HFF-Myc (cell line): ENCODE measurements around the gene CSNK2B.

ENCODE experiments used
- DNase-seq: peaks from one replicate; pipeline ENCODE4 v3.0.0-alpha.2; 2011; ENCODE audit warnings: low read depth; ENCODE audit errors: extremely low read depth
- H3K4me3 ChIP-seq: replicated peaks from 2 replicates; pipeline ENCODE4 v1.5.1; 2011; ENCODE audit warnings: low read depth, mild to moderate bottlenecking, control low read depth, low read length
- TF ChIP-seq, protein P1 (sequence below): IDR thresholded peaks from 2 replicates; pipeline ENCODE4 v1.5.1; 2012; ENCODE audit warnings: mild to moderate bottlenecking, low read depth, low read length, control low read depth; ENCODE audit errors: missing control alignments

CSNK2B gene

DNA sequence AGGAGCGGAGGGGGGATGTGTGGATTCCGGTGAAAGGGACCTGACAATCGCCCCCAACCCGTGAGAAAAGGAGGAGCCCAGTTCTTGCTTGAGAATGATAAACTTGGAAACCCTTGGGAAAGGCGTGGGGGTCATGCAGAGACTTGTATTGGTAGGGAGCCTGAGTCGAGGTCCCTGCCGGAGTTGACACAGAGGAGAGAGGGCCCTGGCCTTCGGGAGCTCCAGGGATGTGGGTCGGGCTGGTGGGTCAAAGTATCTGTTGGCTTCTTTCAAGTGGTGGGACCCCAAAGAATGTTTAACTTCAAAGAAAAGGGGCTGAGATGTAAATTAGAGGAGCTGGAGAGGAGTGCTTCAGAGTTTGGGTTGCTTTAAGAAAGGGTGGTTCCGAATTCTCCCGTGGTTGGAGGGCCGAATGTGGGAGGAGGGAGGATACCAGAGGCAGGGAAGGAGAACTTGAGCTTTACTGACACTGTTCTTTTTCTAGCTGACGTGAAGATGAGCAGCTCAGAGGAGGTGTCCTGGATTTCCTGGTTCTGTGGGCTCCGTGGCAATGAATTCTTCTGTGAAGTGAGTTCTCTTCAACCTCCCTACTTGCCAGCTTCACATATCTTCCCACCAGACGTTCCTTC lies 571 bp downstream of the CSNK2B start:
- TF ChIP-seq, protein P1, sequence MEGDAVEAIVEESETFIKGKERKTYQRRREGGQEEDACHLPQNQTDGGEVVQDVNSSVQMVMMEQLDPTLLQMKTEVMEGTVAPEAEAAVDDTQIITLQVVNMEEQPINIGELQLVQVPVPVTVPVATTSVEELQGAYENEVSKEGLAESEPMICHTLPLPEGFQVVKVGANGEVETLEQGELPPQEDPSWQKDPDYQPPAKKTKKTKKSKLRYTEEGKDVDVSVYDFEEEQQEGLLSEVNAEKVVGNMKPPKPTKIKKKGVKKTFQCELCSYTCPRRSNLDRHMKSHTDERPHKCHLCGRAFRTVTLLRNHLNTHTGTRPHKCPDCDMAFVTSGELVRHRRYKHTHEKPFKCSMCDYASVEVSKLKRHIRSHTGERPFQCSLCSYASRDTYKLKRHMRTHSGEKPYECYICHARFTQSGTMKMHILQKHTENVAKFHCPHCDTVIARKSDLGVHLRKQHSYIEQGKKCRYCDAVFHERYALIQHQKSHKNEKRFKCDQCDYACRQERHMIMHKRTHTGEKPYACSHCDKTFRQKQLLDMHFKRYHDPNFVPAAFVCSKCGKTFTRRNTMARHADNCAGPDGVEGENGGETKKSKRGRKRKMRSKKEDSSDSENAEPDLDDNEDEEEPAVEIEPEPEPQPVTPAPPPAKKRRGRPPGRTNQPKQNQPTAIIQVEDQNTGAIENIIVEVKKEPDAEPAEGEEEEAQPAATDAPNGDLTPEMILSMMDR: no peak
- no peak for DNase-seq
- H3K4me3 ChIP-seq: peak overlapping the region; percentile 97

DNA sequence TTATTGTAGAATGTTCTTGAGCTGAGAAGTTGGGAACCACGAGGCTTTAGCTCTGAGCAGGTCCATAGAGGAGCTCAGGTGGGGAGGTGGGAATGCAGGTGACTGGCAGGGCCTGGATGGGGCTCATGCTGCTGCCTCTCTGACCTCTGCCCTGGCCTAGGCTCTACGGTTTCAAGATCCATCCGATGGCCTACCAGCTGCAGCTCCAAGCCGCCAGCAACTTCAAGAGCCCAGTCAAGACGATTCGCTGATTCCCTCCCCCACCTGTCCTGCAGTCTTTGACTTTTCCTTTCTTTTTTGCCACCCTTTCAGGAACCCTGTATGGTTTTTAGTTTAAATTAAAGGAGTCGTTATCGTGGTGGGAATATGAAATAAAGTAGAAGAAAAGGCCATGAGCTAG lies 3.8 kb downstream of the CSNK2B start, which contains the start of gene LY6G5B:
Gene LY6G5B (plus strand): TSS at position 301 of the 400 bp plus-strand sequence. CDS start 975 bp downstream, outside the sequence.
- H3K4me3 ChIP-seq: no peak within 1 kb of the TSS
- no peak for DNase-seq
- TF ChIP-seq, protein P1: no peak

- no peak overlapping the region for H3K4me3 ChIP-seq
- DNase-seq: no peak
- TF ChIP-seq, protein P1: no peak
Measured at GRCh38 chr6:31676322-31676903, 10.5 kb downstream of the CSNK2B start.

GRCh38 chr6:31676904-31677303 lies 11.0 kb downstream of the CSNK2B start:
- no peak overlapping the region for H3K4me3 ChIP-seq
- TF ChIP-seq, protein P1: no peak

DNA sequence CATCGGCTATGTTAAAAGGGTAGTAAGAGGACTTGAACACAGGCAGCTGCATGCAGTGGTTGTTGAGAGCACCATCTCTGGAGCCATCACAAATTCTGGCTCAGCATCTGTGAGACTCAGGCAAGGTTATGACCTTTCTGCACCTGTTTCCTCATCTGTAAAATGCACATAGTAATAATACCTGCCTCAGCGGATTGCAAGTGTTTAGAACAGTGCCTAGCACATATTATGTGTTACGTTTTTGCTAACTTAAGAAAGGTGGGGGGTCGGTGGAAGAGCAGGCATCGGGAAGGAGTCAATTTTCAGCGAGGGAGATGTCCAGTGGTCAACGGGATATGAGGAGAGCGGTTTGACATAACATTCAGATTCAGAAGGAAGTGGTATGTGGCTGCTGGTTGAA lies 12.1 kb downstream of the CSNK2B start:
- TF ChIP-seq, protein P1: no peak
- no peak for DNase-seq
- H3K4me3 ChIP-seq: no peak overlapping the region

More at GRCh38 chr6:31676904-31677303, 11.0 kb downstream of the CSNK2B start:
- no peak for DNase-seq

- DNase-seq: no peak
- TF ChIP-seq, protein P1: peak; percentile 55
- H3K4me3 ChIP-seq: peak within 1 kb of the TSS; percentile 45
Measured at GRCh38 chr6:31680226-31681134, 14.6 kb downstream of the CSNK2B start, which contains the start of gene LY6G5C. Gene LY6G5C (minus strand): TSS chr6:31681067. CDS start chr6:31680373, 694 bp downstream.
